CD4-positive, alpha-beta T cell treated with Interleukin-2 at 100 ng/mL for 4 hours (primary cell): ENCODE measurements around the gene ENKUR.
A peak's percentile ranks its signal among the peaks of the same experiment; 100 is the strongest.
"Not testable (repeated sequence)": the region's sequence is repeated elsewhere in the genome, so short reads cannot be mapped to it uniquely, and the experiment has no call there.

ENCODE experiments used
- DNase-seq: peaks from one replicate; pipeline ENCODE4 v3.0.0-alpha.2; 2020; ENCODE audit warnings: low spot score

ENKUR gene

GRCh38 chr10:24971374-24971773 lies 44.6 kb downstream of the ENKUR start:
- DNase-seq: no peak

- DNase-seq: no peak
Measured at GRCh38 chr10:24969841-24970281, 46.1 kb downstream of the ENKUR start.

- DNase-seq: not testable (repeated sequence)
Measured at GRCh38 chr10:24968951-24969350, 47.0 kb downstream of the ENKUR start.

GRCh38 chr10:24968349-24968748 lies 47.6 kb downstream of the ENKUR start:
- no peak for DNase-seq

GRCh38 chr10:24966962-24967481 lies 48.9 kb downstream of the ENKUR start:
- DNase-seq: no peak

GRCh38 chr10:24965051-24965450 lies 50.9 kb downstream of the ENKUR start:
- DNase-seq: no peak

GRCh38 chr10:24963521-24964041 lies 52.4 kb downstream of the ENKUR start:
- no peak for DNase-seq

GRCh38 chr10:24962995-24963394 lies 53.0 kb downstream of the ENKUR start:
- no peak for DNase-seq

GRCh38 chr10:24961582-24961981 lies 54.4 kb downstream of the ENKUR start:
- no peak for DNase-seq

- no peak for DNase-seq
Measured at GRCh38 chr10:24959382-24959730, 56.6 kb downstream of the ENKUR start.

- no peak for DNase-seq
Measured at GRCh38 chr10:24958721-24959381, 57.1 kb downstream of the ENKUR start.

- no peak for DNase-seq
Measured at GRCh38 chr10:24958091-24958720, 57.8 kb downstream of the ENKUR start.

GRCh38 chr10:24957624-24958051 lies 58.3 kb downstream of the ENKUR start:
- not testable (repeated sequence) for DNase-seq

- no peak for DNase-seq
Measured at GRCh38 chr10:24953675-24954074, 62.3 kb downstream of the ENKUR start.

- DNase-seq: peak; percentile 45
Measured at GRCh38 chr10:24952707-24953645, 63.0 kb downstream of the ENKUR start.

GRCh38 chr10:24952143-24952706 lies 63.7 kb downstream of the ENKUR start, which contains the start of gene PRTFDC1:
Gene PRTFDC1, minus strand, starts transcription at chr10:24952606. Its CDS starts 31 bp downstream, at chr10:24952575.
- peak; percentile 21 for DNase-seq

GRCh38 chr10:24951201-24952142 lies 64.5 kb downstream of the ENKUR start:
- peak; percentile 7 for DNase-seq

GRCh38 chr10:24950439-24950838 lies 65.5 kb downstream of the ENKUR start:
- no peak for DNase-seq

GRCh38 chr10:24949616-24950015 lies 66.3 kb downstream of the ENKUR start:
- no peak for DNase-seq

- no peak for DNase-seq
Measured at GRCh38 chr10:24947304-24948097, 68.5 kb downstream of the ENKUR start.
